Superior temporal gyrus (tissue), 1 donor: ENCODE data around the gene MAGOH.
"Not testable (repeated sequence)": the region's sequence is repeated elsewhere in the genome, so short reads cannot be mapped to it uniquely, and the experiment has no call there.

ENCODE experiments used
- DNase-seq: peaks from one replicate; pipeline ENCODE4 v3.0.0-alpha.2; 2016; ENCODE audit errors: extremely low spot score

MAGOH gene

DNA sequence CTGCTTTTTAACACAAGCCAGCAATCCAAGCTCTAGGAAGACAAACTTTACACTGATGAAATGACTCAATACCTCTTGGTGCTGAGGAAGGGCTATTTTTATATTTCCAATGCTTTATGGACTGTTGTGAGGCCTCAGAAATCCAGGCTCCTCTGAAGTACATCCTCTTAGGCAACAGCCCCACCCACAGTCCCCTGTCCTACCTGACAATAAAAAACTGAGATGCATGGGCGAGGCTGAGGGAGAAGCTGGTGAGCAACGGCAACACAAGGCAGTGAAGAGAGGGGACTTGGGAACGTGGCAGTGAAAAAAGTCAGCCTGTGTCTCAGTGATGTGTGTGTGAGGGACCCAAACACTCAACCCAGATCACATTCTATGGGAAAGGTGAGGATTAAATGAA, 51.8 kb downstream of the MAGOH start:
- DNase-seq: no peak

DNA sequence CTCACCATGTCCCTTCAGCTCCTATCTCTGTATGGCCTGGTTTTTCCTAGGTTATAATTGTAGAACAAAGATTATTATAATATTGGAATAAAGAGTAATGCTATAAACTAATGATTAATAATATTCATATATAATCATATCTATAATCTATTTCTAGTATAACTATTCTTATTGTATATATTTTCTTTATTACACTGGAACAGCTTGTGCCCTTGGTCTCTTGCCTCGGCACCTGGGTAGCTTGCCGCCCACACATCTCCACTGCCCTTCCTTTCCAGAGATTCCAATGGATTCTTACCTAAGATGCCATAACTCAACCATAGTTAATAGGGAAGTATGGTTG, 52.4 kb downstream of the MAGOH start:
- not testable (repeated sequence) for DNase-seq

DNA sequence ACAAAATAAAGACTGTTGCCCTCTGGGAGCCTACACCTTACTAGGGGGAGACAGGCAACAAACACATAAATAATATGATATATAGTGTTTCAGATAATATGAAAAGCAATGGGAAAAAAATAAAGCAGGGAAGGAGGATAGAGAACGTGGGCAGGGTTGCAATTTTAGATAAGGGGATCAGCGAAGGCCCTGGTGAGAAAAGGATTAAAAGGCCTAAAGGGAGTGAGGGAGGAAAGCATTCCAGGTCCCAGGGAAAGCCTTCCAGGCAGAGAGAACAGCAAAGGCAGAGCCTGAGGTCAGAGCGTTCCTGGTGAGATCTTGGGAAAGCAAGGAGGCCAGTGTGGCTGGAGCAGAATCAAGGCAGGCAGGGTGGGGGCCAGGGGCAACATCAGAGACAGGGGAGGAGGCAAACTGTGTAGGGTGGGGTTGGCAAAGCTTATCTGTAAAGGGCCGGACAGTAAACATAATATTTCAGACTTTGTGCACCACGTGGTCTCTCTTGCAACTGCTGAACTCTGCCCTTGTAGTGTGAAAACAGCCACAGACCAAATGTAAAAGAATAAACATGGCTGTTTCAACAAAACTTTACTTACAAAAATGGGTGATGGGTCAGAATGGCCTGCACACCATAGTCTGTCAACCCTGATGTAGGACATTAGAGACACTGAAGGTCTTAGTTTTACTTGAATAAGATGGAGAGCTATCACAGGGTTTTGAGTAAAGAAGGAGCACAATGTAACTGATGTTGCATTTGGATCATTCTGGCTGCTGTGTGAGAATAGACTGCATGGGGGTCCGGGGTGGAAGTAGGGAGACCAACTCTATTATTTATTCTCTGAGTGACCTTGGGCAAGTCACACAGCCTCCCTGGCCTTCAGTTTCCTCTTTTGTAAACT, 55.0 kb downstream of the MAGOH start:
- no peak for DNase-seq

DNA sequence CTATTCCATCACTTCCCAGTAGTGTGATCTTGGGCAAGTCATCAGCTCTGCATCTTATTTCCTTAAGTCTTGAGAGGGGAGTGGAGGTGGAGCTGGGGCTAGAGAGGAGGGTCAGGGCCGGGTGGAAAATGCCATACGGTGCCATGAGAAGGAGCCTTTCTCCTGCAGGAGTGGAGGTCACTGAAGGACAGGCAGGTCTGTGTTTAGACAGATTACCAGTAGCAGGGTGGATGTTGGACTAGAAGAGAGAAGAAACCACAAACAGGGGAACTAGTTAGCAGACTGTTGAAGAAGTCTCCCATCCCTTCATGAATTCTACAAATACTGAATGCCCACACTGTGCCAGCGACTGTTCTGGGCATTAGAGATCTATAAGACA, 55.6 kb downstream of the MAGOH start:
- DNase-seq: no peak

DNA sequence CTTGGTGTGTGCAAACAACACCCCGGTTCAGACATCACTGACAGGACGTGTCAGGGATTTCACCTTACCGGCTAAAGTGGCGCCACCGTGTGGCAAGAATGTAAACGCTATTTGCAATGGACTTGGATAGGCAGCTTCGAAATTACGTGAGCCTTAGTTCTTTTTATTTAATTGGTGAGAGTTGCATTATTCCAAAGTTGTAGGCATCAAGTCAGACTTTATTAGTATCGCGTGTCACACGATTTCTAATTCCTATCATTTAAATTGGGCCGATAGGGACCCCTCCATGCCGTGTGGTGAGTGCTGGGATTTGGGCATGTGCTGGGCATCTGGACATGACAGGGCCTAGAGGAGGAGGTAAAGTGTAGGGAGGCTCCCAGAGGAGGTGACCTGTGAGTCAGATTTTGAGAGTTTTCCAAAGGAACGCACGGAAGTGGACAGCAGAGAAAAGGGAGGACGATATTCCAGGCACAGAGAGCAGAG, 56.2 kb downstream of the MAGOH start:
- peak; percentile 91 for DNase-seq

DNA sequence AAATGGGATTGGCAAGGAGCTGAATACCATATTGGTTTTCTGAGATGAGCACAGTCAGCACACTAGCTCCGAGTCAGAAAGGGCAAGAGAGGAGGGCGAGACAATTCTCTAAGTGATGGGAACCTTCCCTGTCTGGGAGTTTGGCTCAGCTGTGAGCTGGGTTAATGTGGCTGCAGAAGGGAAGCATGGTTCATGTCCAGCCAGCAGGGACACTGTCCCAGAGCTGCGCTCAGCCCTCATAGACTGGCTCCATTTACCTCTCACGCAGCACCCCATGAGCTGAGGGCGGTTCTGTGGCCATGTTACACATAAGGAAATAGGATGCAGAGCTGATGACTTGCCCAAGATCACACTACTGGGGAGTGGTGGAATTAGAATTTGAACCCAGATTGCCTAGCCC, 57.4 kb downstream of the MAGOH start:
- no peak for DNase-seq

GRCh38 chr1:53180226-53180625, 58.1 kb downstream of the MAGOH start:
- no peak for DNase-seq
